Subcutaneous abdominal adipose tissue (tissue), 5 donors: Measurements from ENCODE around the gene PSAP.
A peak's percentile ranks its signal among the peaks of the same experiment; 100 is the strongest.

Experiments
- H3K27ac ChIP-seq: one replicate; pipeline ENCODE4 v1.7.0; 2013; ENCODE audit warnings: low read depth, mild to moderate bottlenecking, inconsistent platforms, low read length, moderate library complexity
- H3K27me3 ChIP-seq, 5 donors: one replicate each; pipeline ENCODE4 v1.7.0; 2013; ENCODE audit warnings: low read length in 5 of 5, inconsistent platforms in 1 of 5; ENCODE audit not compliant: control insufficient read depth in 5 of 5, insufficient read depth in 4 of 5
- H3K36me3 ChIP-seq, 5 donors: one replicate each; pipeline ENCODE4 v1.7.0; 2013; ENCODE audit warnings: low read length in 5 of 5; ENCODE audit not compliant: control insufficient read depth in 5 of 5, insufficient read depth in 5 of 5
- H3K4me1 ChIP-seq, 5 donors: one replicate each; pipeline ENCODE4 v1.7.0; 2013; ENCODE audit warnings: low read length in 5 of 5, mild to moderate bottlenecking in 3 of 5, moderate library complexity in 1 of 5; ENCODE audit not compliant: control insufficient read depth in 5 of 5, insufficient read depth in 5 of 5
- H3K4me3 ChIP-seq, 5 donors: one replicate each; pipeline ENCODE4 v1.7.0; 2013; ENCODE audit warnings: low read length in 5 of 5, low read depth in 1 of 5
- H3K9ac ChIP-seq, 5 donors: one replicate each; pipeline ENCODE4 v1.7.0; 2013; ENCODE audit warnings: low read length in 5 of 5, mild to moderate bottlenecking in 4 of 5, moderate library complexity in 3 of 5
- H3K9me3 ChIP-seq, 5 donors: one replicate each; pipeline ENCODE4 v1.7.0; 2013; ENCODE audit warnings: low read length in 5 of 5; ENCODE audit not compliant: control insufficient read depth in 5 of 5
- donor health status: healthy.
- donor health status: healthy.
- donor health status: healthy.
- donor health status: healthy.
- donor health status: healthy.

The PSAP gene

GRCh38 chr10:71771204-71771603, 79.8 kb downstream of the PSAP start:
- peak overlapping the region; percentile 83 to 98 (median 86) for H3K4me3 ChIP-seq

GRCh38 chr10:71770789-71771188, 80.3 kb downstream of the PSAP start:
- no peaks in the 10 kb centered on the region for H3K27me3 ChIP-seq
- peak overlapping the region; percentile 83 to 98 (median 86) for H3K4me3 ChIP-seq
- H3K9ac ChIP-seq, result peak overlapping the region in 4 of 5 donors; percentile 63 to 95 (median 82)
- peak overlapping the region; percentile 96 for H3K27ac ChIP-seq
- H3K4me1 ChIP-seq, result peaks cover 38 to 97% (median 94%) of the 10 kb centered on the region in 5 donors
- no peaks in the 10 kb centered on the region for H3K9me3 ChIP-seq
- H3K36me3 ChIP-seq, result peaks cover 0 to 8% (median 4%) of the 10 kb centered on the region in 5 donors

More at GRCh38 chr10:71771204-71771603, 79.8 kb downstream of the PSAP start:
- Histone ChIP-seq H3K9me3 (no peaks in the 10 kb centered on the region), H3K9ac (peak overlapping the region; percentile 0 to 95 (median 80)), H3K4me1 (peaks cover 37 to 97% (median 93%) of the 10 kb centered on the region in 5 donors), H3K27ac (peak overlapping the region; percentile 96), H3K36me3 (peaks cover 0 to 7% (median 4%) of the 10 kb centered on the region in 5 donors), H3K27me3 (no peaks in the 10 kb centered on the region)

DNA sequence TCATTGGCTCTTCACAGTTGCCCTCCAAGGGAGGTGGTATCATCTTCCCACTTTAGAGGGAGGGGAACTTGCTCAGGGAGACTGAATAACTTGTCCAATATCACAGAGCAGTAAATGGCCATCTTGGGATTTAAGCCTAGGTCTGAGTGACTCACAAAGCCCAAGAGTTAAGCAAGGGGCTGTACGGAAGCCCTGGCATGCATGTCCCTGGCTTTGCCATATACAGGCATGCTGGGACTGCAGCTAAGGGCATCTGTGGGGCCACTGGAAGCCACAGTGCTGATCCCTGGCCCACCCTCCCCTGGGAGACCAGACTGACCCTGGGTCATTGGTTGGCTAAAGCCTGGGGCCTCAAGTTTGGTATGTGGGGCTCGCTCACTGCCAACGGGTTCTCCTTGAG, 80.8 kb downstream of the PSAP start:
- Histone ChIP-seq H3K9ac (peak overlapping the region; percentile 22 to 95 (median 63)), H3K4me1 (peaks cover 41 to 97% (median 94%) of the 10 kb centered on the region in 5 donors), H3K27me3 (no peaks in the 10 kb centered on the region), H3K9me3 (no peaks in the 10 kb centered on the region), H3K27ac (peak overlapping the region; percentile 96), H3K4me3 (peak overlapping the region; percentile 83 to 98 (median 86)), H3K36me3 (peaks cover 0 to 13% (median 4%) of the 10 kb centered on the region in 5 donors)

GRCh38 chr10:71769279-71769823, 81.7 kb downstream of the PSAP start:
- Histone ChIP-seq H3K4me1 (peaks cover 46 to 97% (median 95%) of the 10 kb centered on the region in 5 donors), H3K9ac (peak overlapping the region in 2 of 5 donors; percentile 15 to 22), H3K9me3 (no peaks in the 10 kb centered on the region), H3K27me3 (no peaks in the 10 kb centered on the region), H3K4me3 (peak overlapping the region; percentile 7 to 98 (median 85)), H3K36me3 (peaks cover 0 to 20% (median 6%) of the 10 kb centered on the region in 5 donors), H3K27ac (peak overlapping the region; percentile 96)

DNA sequence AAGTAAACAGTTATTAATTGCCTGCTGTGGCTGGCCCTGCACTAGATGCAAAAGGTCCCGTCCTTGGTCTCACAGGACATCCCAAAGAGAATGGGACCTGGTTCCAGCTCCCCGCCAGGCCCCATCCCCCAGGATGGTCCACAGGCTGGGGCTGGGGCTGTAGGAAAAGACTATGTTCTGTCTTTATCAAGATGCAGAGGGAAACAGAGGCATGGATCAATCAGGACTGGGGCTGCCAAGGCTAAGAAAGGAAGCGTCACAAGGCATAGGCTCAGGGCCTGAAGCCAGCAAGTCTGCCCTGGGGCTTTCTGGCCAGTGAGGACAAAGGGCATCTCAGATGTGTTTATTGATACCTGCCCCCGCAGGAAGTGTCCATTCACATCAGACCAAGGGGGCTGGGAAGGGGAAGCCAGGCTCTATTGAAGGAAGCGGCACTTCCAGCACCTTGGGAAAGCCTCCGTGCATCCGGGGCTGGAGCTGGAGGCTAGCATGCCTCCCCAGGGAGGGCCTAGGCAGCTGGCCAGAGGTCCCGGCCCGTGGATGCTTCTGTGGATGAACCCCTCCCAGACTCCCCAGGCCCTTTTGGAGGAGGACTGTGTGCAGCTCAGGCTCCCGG, 83.5 kb downstream of the PSAP start:
- Histone ChIP-seq H3K9me3 (no peaks in the 10 kb centered on the region), H3K27ac (peak overlapping the region; percentile 96), H3K27me3 (no peaks in the 10 kb centered on the region), H3K4me3 (peak overlapping the region; percentile 9 to 36 (median 27)), H3K9ac (peak overlapping the region in 3 of 5 donors; percentile 2 to 56 (median 17)), H3K4me1 (peaks cover 45 to 99% (median 96%) of the 10 kb centered on the region in 5 donors), H3K36me3 (peaks cover 0 to 25% (median 14%) of the 10 kb centered on the region in 5 donors)

GRCh38 chr10:71766717-71767419, 84.2 kb downstream of the PSAP start:
- peak overlapping the region in 3 of 5 donors; percentile 2 to 56 (median 17) for H3K9ac ChIP-seq
- no peaks in the 10 kb centered on the region for H3K27me3 ChIP-seq
- peaks cover 45 to 99% (median 96%) of the 10 kb centered on the region in 5 donors for H3K4me1 ChIP-seq
- peaks cover 0 to 31% (median 20%) of the 10 kb centered on the region in 5 donors for H3K36me3 ChIP-seq
- H3K9me3 ChIP-seq, result no peaks in the 10 kb centered on the region
- peak overlapping the region; percentile 96 for H3K27ac ChIP-seq
- peak overlapping the region in 3 of 5 donors; percentile 27 to 36 (median 30) for H3K4me3 ChIP-seq
